ENCODE results near the gene SFI1.

Gene SFI1

GRCh38 chr22:31618057-31618456 lies 121.7 kb downstream of the SFI1 start:
- no peak for DNase-seq

GRCh38 chr22:31618471-31619176 lies 122.3 kb downstream of the SFI1 start:
- DNase-seq = no peak

- no peak for DNase-seq
Observed at GRCh38 chr22:31619611-31620300, 123.4 kb downstream of the SFI1 start.

- no peak for DNase-seq
Observed at GRCh38 chr22:31620756-31621480, 124.6 kb downstream of the SFI1 start.

- DNase-seq = no peak
Observed at GRCh38 chr22:31621507-31622124, 125.3 kb downstream of the SFI1 start.

GRCh38 chr22:31622980-31623379 lies 126.6 kb downstream of the SFI1 start:
- no peak for DNase-seq

- DNase-seq = peak; percentile 37
Observed at GRCh38 chr22:31623592-31624304, 127.4 kb downstream of the SFI1 start.

- no peak for DNase-seq
Observed at GRCh38 chr22:31625257-31625640, 128.9 kb downstream of the SFI1 start.

- DNase-seq = peak; percentile 91
Observed at GRCh38 chr22:31625661-31626426, 129.5 kb downstream of the SFI1 start.

- no peak for DNase-seq
Observed at GRCh38 chr22:31626427-31627150, 130.3 kb downstream of the SFI1 start.

- no peak for DNase-seq
Observed at GRCh38 chr22:31627223-31627731, 130.9 kb downstream of the SFI1 start.

GRCh38 chr22:31628362-31628761 lies 132.0 kb downstream of the SFI1 start:
- no peak for DNase-seq

- DNase-seq = no peak
Observed at GRCh38 chr22:31628969-31629708, 132.8 kb downstream of the SFI1 start.

GRCh38 chr22:31629741-31630184 lies 133.4 kb downstream of the SFI1 start:
- DNase-seq = no peak

GRCh38 chr22:31630331-31631329 lies 134.3 kb downstream of the SFI1 start:
- DNase-seq = peak; percentile 87

GRCh38 chr22:31631436-31631835 lies 135.1 kb downstream of the SFI1 start:
- DNase-seq = no peak

- no peak for DNase-seq
Observed at GRCh38 chr22:31635638-31636306, 139.4 kb downstream of the SFI1 start.

- no peak for DNase-seq
Observed at GRCh38 chr22:31637447-31637890, 141.1 kb downstream of the SFI1 start.

Measured in eye (tissue), 1 donor.